Mucosa of gallbladder (tissue), 1 donor: Measurements from ENCODE around the gene IQSEC2. TPM values are rescaled to one million over a fixed set of nuclear protein-coding genes. Genes with fewer than 3 reads are reported as not detected.

Experiments used
- DNase-seq: peaks from one replicate; pipeline ENCODE4 v3.0.0-alpha.2; 2020; ENCODE audit warnings: low spot score
- total RNA-seq: library from RNA; stranded (reverse); gene quantifications from one replicate; pipeline ENCODE4 v1.2.1, GENCODE V29; 2021
- donor health status: DM: no; HTN: no; CAD: no.

Gene IQSEC2
- total RNA-seq, 1 donor from 2014 or later, result 34.5 TPM

GRCh38 chrX:53305219-53305995 is 24.0 kb upstream of the IQSEC2 start:
- DNase-seq, result no peak

- DNase-seq, result no peak
Observed at GRCh38 chrX:53303195-53303594, 21.8 kb upstream of the IQSEC2 start.

- no peak for DNase-seq
Observed at GRCh38 chrX:53300157-53300556, 18.8 kb upstream of the IQSEC2 start.

GRCh38 chrX:53294024-53294648 is 12.8 kb upstream of the IQSEC2 start:
- no peak for DNase-seq

- no peak for DNase-seq
Observed at GRCh38 chrX:53291596-53291995, 10.2 kb upstream of the IQSEC2 start.

- DNase-seq, result no peak
Observed at GRCh38 chrX:53290441-53291041, 9.2 kb upstream of the IQSEC2 start.

GRCh38 chrX:53288189-53288588 is 6.8 kb upstream of the IQSEC2 start:
- DNase-seq, result no peak

- DNase-seq, result peak; percentile 64
Observed at GRCh38 chrX:53287493-53288138, 6.2 kb upstream of the IQSEC2 start.

GRCh38 chrX:53286171-53286570 is 4.8 kb upstream of the IQSEC2 start:
- DNase-seq, result no peak

GRCh38 chrX:53285591-53285990 is 4.2 kb upstream of the IQSEC2 start:
- DNase-seq, result no peak

- DNase-seq, result peak; percentile 46
Observed at GRCh38 chrX:53284684-53285447, 3.5 kb upstream of the IQSEC2 start.

GRCh38 chrX:53283567-53283966 is 2.2 kb upstream of the IQSEC2 start:
- no peak for DNase-seq

- no peak for DNase-seq
Observed at GRCh38 chrX:53283099-53283498, 1.7 kb upstream of the IQSEC2 start.

GRCh38 chrX:53281963-53282695 is 745 bp upstream of the IQSEC2 start:
- DNase-seq, result no peak

GRCh38 chrX:53280331-53281320 is 758 bp downstream of the IQSEC2 start:
- no peak for DNase-seq

GRCh38 chrX:53279296-53280237 is 1.8 kb downstream of the IQSEC2 start:
- DNase-seq, result no peak

- no peak for DNase-seq
Observed at GRCh38 chrX:53272808-53273337, 8.5 kb downstream of the IQSEC2 start.

- DNase-seq, result no peak
Observed at GRCh38 chrX:53269536-53270107, 11.8 kb downstream of the IQSEC2 start.
